Measurements from ENCODE around the gene PKNOX2.
A peak's percentile ranks its signal among the peaks of the same experiment; 100 is the strongest.

Gene PKNOX2

GRCh38 chr11:125256541-125257189, 92.1 kb downstream of the PKNOX2 start:
- Histone ChIP-seq H3K4me2 (ENCODE audit: low read depth, low read length) (no peak overlapping the region), H3K9me3 (replicated peaks; ENCODE audit: insufficient read depth, low read length) (no peaks in the 10 kb centered on the region), H3K27ac (ENCODE audit: low read length) (no peak overlapping the region), H3K4me3 (ENCODE audit: low read length) (no peak overlapping the region), H3K9ac (ENCODE audit: low read length) (no peak overlapping the region), H3K27me3 (replicated peaks; ENCODE audit: insufficient read depth, low read length) (no peaks in the 10 kb centered on the region; the same call in 1 of the 2 replicates), H3K79me2 (ENCODE audit: low read length) (no peaks in the 10 kb centered on the region), H4K20me1 (ENCODE audit: insufficient read depth, low read length) (no peaks in the 10 kb centered on the region), H3F3A (ENCODE audit: insufficient read depth, low read length) (no peaks in the 10 kb centered on the region), H3K36me3 (replicated peaks; ENCODE audit: insufficient read depth, low read length) (no peaks in the 10 kb centered on the region), H3K4me1 (ENCODE audit: low read length) (no peaks in the 10 kb centered on the region), H3K9me2 (replicated peaks; ENCODE audit: insufficient read depth, low read length) (no peaks in the 10 kb centered on the region), H2AFZ (ENCODE audit: low read length) (no peak overlapping the region)
- no peak for DNase-seq
- no peak for TF ChIP-seq CTCF (IDR thresholded peaks at IDR 0.05; ENCODE audit: low read length)
- TF ChIP-seq EZH2 (optimal IDR thresholded peaks at IDR 0.05; ENCODE audit: low read depth, low read length), result no peak
- no peak for TF ChIP-seq EZH2phosphoT487 (IDR thresholded peaks at IDR 0.05; ENCODE audit: low read length)

GRCh38 chr11:125257190-125257579, 92.6 kb downstream of the PKNOX2 start:
- no peak overlapping the region for H2AFZ ChIP-seq (ENCODE audit: low read length)
- no peaks in the 10 kb centered on the region for H4K20me1 ChIP-seq (ENCODE audit: insufficient read depth, low read length)
- H3F3A ChIP-seq (ENCODE audit: insufficient read depth, low read length), result no peaks in the 10 kb centered on the region
- H3K4me2 ChIP-seq (ENCODE audit: low read depth, low read length), result no peak overlapping the region
- H3K79me2 ChIP-seq (ENCODE audit: low read length), result no peaks in the 10 kb centered on the region
- H3K4me3 ChIP-seq (ENCODE audit: low read length), result no peak overlapping the region
- H3K36me3 ChIP-seq (replicated peaks; ENCODE audit: insufficient read depth, low read length), result no peaks in the 10 kb centered on the region
- no peaks in the 10 kb centered on the region for H3K4me1 ChIP-seq (ENCODE audit: low read length)
- no peaks in the 10 kb centered on the region for H3K9me3 ChIP-seq (replicated peaks; ENCODE audit: insufficient read depth, low read length)
- no peaks in the 10 kb centered on the region; the same call in 1 of the 2 replicates for H3K27me3 ChIP-seq (replicated peaks; ENCODE audit: insufficient read depth, low read length)
- H3K9me2 ChIP-seq (replicated peaks; ENCODE audit: insufficient read depth, low read length), result no peaks in the 10 kb centered on the region
- TF ChIP-seq CTCF (IDR thresholded peaks at IDR 0.05; ENCODE audit: low read length), result 0 out of 2 replicates have a peak, but pooled peaks have one; percentile 11
- no peak for TF ChIP-seq EZH2 (optimal IDR thresholded peaks at IDR 0.05; ENCODE audit: low read depth, low read length)
- no peak overlapping the region for H3K9ac ChIP-seq (ENCODE audit: low read length)
- DNase-seq, result no peak
- H3K27ac ChIP-seq (ENCODE audit: low read length), result no peak overlapping the region

GRCh38 chr11:125257751-125258150, 93.2 kb downstream of the PKNOX2 start:
- Histone ChIP-seq H3K4me2 (ENCODE audit: low read depth, low read length) (no peak overlapping the region), H3K9me2 (replicated peaks; ENCODE audit: insufficient read depth, low read length) (no peaks in the 10 kb centered on the region), H3F3A (ENCODE audit: insufficient read depth, low read length) (no peaks in the 10 kb centered on the region), H3K9ac (ENCODE audit: low read length) (no peak overlapping the region), H3K27ac (ENCODE audit: low read length) (no peak overlapping the region), H3K4me1 (ENCODE audit: low read length) (no peaks in the 10 kb centered on the region), H3K79me2 (ENCODE audit: low read length) (no peaks in the 10 kb centered on the region), H4K20me1 (ENCODE audit: insufficient read depth, low read length) (no peaks in the 10 kb centered on the region), H3K4me3 (ENCODE audit: low read length) (no peak overlapping the region), H3K27me3 (replicated peaks; ENCODE audit: insufficient read depth, low read length) (peaks cover 4% of the 10 kb centered on the region; the same call in 1 of the 2 replicates), H3K36me3 (replicated peaks; ENCODE audit: insufficient read depth, low read length) (no peaks in the 10 kb centered on the region), H3K9me3 (replicated peaks; ENCODE audit: insufficient read depth, low read length) (no peaks in the 10 kb centered on the region), H2AFZ (ENCODE audit: low read length) (no peak overlapping the region)
- DNase-seq, result no peak
- TF ChIP-seq EZH2 (optimal IDR thresholded peaks at IDR 0.05; ENCODE audit: low read depth, low read length) (no peak), CTCF (IDR thresholded peaks at IDR 0.05; ENCODE audit: low read length) (no peak), EZH2phosphoT487 (IDR thresholded peaks at IDR 0.05; ENCODE audit: low read length) (no peak)
